GM19025 (cell line): Measurements from ENCODE around the gene PCSK6.
"Not testable (repeated sequence)": the region's sequence is repeated elsewhere in the genome, so short reads cannot be mapped to it uniquely, and the experiment has no call there.

Experiments used
- ATAC-seq: cut with Tn5 transposase; IDR thresholded peaks from one replicate; pipeline ENCODE4 v1.9.1; 2021; ENCODE audit warnings: mild to moderate bottlenecking, low read depth, moderate library complexity; ENCODE audit not compliant: unreplicated experiment

The PCSK6 gene

GRCh38 chr15:101346928-101347327 lies 142.6 kb downstream of the PCSK6 start:
- no peak for ATAC-seq

DNA sequence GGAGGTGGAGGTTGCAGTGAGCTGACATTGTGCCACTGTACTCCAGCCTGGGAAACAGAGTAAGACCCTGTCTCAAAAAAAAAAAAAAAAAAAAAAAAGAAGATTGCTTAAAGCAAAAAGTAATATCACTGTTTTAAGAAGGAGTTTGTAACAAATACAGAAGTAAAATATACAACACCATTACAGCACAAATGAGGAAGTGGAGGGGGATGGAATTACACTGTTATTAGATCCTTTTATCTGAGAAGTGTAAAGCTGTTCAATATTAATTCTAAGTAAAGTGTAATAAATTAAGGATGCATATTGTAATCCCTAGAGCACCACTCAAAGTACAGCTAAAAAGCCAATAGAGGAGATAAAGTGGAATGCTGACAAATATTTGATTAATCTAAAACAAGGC lies 147.5 kb downstream of the PCSK6 start:
- no peak for ATAC-seq

DNA sequence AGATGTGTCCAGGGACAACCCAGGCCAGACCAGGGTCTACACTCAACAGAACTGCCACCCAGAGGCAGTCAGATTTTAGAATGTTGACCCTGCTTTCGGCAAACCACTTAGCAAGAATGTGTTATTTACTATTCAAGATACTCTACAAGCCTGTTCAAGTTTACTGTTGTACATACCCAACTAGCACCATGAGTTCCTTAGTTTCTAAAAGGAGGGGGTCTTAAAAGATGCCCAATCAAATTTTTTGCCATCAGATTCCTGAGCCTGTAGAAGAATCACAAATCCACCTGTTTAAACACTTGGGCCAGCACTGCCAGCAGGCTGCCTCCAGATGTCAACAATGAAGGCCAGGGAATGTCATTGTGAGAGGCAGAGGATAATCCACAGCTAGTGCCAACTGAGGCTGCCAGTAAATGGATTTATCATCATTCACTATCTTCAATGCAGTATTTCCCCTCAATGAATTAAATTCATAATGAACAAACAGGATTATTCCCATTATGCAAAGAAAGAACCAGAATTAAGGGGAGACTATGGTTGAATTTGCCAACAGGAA lies 150.9 kb downstream of the PCSK6 start:
- ATAC-seq = no peak

DNA sequence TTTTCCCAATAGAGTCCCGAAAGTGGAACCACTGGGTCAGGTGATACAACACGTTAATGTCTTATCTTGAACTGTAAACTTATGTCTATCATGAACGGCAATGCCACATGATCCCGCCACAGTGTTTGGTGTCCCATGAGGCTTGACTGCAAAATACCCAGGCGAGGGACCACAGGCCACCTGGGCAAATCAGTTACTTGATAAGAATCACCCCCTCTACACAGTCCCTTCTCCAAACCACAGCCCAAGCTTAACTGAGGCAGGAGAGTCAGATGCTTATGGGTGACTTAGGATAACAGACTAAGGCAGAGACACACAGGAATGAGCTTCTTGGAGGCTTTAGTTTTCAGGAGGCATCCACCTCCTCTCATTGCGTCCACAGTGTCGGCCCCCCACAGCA lies 151.5 kb downstream of the PCSK6 start:
- ATAC-seq = no peak

GRCh38 chr15:101333907-101334789 lies 155.4 kb downstream of the PCSK6 start:
- not testable (repeated sequence) for ATAC-seq

- ATAC-seq = no peak
These were observed 157.4 kb downstream of the PCSK6 start for GRCh38 chr15:101332061-101332467.

- no peak for ATAC-seq
These were observed 159.6 kb downstream of the PCSK6 start for GRCh38 chr15:101329867-101330380.

- ATAC-seq = no peak
These were observed 160.1 kb downstream of the PCSK6 start for GRCh38 chr15:101329309-101329863.

GRCh38 chr15:101328001-101328400 lies 161.5 kb downstream of the PCSK6 start:
- ATAC-seq = no peak

DNA sequence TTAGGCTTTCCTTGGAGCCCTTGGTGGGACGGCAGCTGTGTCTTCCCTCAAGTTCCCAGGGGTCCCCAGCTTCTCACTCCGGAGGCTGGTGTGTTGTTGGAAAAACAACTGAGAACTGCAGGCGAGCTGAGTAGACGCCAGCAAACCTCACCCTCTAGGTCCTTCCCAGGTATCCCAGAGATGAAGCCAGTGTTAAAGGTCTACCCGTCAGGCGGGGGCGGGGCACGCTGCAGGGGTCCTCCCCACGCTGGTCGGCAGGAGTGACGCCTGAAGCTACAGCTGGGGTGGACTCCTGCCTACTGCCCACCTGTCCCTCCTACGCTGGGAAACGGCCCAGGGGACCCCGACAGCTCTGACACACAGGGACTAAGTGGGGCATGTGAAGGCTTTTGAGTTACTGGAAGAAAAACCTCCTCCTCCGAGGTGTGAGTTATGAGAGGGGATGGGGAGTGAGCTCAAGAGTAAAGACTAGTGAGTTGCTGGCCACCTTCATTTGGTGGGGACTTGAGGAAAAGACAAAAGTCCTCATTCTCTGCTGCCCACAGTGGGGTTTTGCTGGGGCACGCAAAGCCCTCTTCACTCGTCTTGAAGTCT lies 162.3 kb downstream of the PCSK6 start:
- ATAC-seq = no peak

DNA sequence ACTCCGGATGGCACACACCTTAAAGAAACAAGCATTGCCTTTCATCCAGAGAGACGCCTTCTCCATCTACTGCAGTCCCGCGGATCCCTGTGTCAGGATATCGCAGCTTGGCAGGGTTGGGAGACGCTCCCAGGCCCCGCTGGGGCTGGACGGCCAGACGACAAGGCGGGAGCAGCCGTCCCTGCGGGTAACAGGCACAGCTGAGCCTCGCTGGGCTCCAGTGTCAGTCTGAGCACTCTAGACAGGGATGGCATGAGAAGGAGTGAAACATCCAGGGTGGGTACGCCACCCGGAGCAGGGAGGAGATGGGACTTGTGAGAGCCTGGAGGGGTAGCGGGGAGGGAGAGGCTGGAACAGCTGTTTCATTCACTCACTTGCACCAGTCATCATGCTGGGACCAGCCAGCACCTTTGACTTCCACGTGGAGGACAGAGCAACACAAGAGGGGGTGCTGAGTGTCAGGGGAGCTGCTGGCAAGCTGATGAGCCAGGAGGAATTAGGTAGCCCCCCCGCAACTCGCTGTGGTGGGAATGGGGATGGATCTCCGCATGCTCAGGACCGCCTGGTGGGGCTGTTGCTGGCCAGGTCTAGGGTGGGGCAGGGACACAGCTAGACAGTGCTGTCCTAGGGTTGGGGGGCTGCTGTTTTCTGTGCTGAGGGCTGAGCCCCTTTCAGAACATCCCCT lies 162.9 kb downstream of the PCSK6 start:
- ATAC-seq = no peak

DNA sequence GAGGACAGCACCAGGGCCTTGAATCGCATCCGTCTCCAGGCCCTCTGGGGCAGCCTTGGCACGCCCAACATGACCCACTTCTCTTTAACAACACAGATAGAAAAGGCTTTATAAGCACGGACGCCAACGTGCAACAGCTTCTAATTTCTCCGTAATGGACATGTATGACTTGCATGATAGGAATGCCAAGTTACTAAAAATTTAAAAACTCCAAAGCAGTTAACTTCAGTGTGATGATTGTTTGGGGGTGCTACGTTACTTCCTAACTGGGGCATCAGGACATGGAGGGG lies 163.5 kb downstream of the PCSK6 start:
- no peak for ATAC-seq

GRCh38 chr15:101325263-101326025 lies 164.1 kb downstream of the PCSK6 start:
- ATAC-seq = no peak

DNA sequence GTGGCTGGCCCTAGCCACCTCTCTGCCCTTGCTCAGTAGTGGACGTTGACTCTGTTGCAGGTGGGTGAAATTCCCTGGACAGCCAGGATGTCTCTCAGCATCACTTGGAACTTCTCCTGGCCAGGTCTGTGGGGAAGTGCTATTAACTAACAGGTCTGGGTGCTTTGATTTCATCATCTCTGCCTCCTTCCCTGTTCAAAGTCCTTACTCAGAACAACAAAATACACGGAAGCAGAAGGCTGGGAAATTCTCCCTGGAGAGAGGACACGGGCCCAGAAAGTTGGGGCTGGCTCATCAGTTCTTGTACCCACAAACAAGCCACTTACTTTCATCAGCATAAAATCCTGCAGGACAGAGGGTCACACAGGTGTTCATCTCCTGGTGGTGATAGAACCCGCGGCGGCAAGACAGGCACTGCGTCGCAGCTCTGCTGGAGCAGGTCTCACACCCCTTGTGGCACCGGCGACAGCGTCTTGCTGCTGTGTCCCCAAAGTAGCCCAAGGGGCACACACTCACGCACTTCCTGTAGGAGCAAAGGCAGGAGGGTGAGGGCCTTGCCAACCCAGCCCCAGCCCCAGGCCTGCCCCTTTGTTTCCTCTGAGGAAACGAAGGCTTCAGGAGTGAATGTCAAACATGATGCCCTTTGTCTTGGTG lies 164.9 kb downstream of the PCSK6 start:
- no peak for ATAC-seq

DNA sequence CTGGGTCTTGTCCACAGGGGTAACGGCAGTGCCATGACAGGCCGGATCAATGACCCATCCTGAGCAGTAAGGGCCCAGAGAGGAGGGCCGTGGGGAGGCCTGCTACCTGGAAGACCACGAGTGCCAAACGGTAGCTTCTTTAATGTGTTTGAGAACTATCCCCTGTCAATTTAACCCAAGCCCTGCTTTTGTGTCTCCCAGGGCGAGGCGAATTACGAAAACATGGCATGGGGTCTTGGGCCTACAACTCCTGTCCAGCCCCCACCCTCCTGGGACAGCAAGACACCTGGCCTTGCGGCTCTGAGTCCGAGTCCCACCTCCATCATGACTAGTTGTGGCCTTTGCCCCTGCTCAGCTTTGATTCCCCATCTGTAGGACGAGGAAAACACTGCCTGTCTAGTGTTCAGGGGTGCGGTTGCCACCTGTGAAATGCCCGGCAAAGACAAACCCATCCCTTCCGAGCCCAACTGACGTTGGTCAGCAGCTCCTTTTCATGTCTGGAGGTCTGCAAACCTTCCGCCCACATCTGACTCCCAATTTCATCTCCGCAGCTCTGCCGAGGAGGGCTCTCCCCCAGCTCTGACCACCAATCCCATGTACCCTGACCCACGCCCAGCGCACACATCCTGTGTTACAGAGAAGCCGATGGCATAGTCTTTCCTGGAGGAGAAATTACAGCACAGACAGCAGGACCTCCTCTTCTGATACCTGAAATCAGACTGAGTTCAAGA lies 165.5 kb downstream of the PCSK6 start:
- no peak for ATAC-seq

- ATAC-seq = no peak
These were observed 166.5 kb downstream of the PCSK6 start for GRCh38 chr15:101322854-101323477.

DNA sequence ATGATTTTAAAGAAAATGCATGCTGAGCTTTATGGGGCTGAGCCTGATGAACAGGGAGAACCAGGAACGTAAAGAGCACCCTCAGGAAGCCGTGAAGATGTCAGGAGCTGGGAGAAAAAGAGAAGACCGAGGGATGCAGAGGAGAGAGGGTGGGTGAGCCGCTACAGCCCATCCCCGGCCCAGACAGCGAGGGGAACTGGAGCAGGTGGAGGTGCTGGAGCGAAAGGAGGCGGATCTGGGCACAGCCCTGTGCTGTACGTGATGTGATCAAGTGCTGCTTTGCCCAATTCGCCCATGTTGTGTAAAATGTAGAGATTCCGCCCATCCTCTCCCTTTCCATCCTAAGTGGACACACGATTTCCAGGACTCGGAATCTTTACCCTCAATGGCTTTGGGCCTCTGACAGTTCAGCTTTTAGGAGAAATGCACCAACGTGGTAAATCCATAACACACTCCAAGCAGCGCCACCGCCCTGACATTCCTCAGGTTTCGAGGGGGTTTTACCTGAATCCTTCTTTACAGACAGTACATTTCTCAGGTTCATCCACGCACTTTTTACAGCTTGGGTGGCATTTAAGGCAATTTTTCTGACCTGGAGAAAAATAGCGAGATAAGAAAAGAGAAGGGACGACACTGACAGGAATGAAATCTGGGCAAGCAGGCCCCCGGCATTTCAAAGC lies 167.4 kb downstream of the PCSK6 start:
- ATAC-seq = no peak

GRCh38 chr15:101320501-101321052 lies 168.9 kb downstream of the PCSK6 start:
- no peak for ATAC-seq
